ENCODE data around the gene PDS5A.

- TF ChIP-seq ZC3H10 (CRISPR knock-in tag; IDR thresholded peaks at IDR 0.05) (no peak), RARB (CRISPR knock-in tag; IDR thresholded peaks at IDR 0.05) (no peak), SNAI2 (CRISPR knock-in tag; IDR thresholded peaks at IDR 0.05) (no peak)
These were observed 157.5 kb downstream of the PDS5A start for GRCh38 chr4:39820186-39820585.
